ENCODE results near the gene ERBB4. TPM values are rescaled to one million over a fixed set of nuclear protein-coding genes. Genes with fewer than 3 reads are reported as not detected.

Gene ERBB4
- total RNA-seq, 1 experiment from 2014 or later: 0.04 TPM

- H3K4ac ChIP-seq (ENCODE audit: low read depth, low read length): no peak overlapping the region
- no peak overlapping the region for H2AFZ ChIP-seq (ENCODE audit: low read length)
- no peak overlapping the region for H3K56ac ChIP-seq (ENCODE audit: insufficient read length, low read depth, low read length)
- H3K23ac ChIP-seq (ENCODE audit: insufficient read length, low read depth, low read length): no peak overlapping the region
- WGBS (ENCODE audit: extremely low coverage, insufficient read length, low lambda C conversion rate): no CpG with 5 or more reads among the region's 2 CpGs
- no peak overlapping the region for H2BK120ac ChIP-seq (ENCODE audit: low read depth, low read length, poor library complexity, severe bottlenecking)
- no peaks in the 10 kb centered on the region for H3K27me3 ChIP-seq (ENCODE audit: insufficient read depth, low read length)
- no peak overlapping the region for H4K91ac ChIP-seq (ENCODE audit: insufficient read length, low read depth, low read length)
- H3K9ac ChIP-seq (ENCODE audit: extremely low read depth, insufficient read length, low read length): no peak overlapping the region
- H3K27ac Mint-ChIP-seq: no peak overlapping the region
- H3K9me3 ChIP-seq (ENCODE audit: control insufficient read depth, low read depth, low read length): no peaks in the 10 kb centered on the region
- no peak overlapping the region for H2BK20ac ChIP-seq (ENCODE audit: low read depth, low read length, poor library complexity, severe bottlenecking)
- H2AK5ac ChIP-seq (ENCODE audit: insufficient read length, low read length): no peak overlapping the region
- no peaks in the 10 kb centered on the region for H3K9me3 Mint-ChIP-seq
- H3T11ph ChIP-seq (ENCODE audit: low read length): no peak overlapping the region
- no peaks in the 10 kb centered on the region for H3K23me2 ChIP-seq (ENCODE audit: insufficient read length, low read depth, low read length, poor library complexity, severe bottlenecking)
- no peak overlapping the region for H3K4me2 ChIP-seq (ENCODE audit: insufficient read depth, insufficient read length, low read length)
- H4K8ac ChIP-seq (replicated peaks; ENCODE audit: insufficient read length, low read depth, low read length): no peak overlapping the region
- no peaks in the 10 kb centered on the region for H3K27me3 Mint-ChIP-seq (ENCODE audit: low read depth)
- DNase-seq: no peak
- H3K4me3 Mint-ChIP-seq: no peak overlapping the region
- H3K36me3 Mint-ChIP-seq (ENCODE audit: insufficient read depth in 1 of 3, low read depth in 3 of 3): no peaks in the 10 kb centered on the region
- no peaks in the 10 kb centered on the region for H3K79me2 ChIP-seq (ENCODE audit: insufficient read depth, low read length)
- no peak overlapping the region for H2BK5ac ChIP-seq (ENCODE audit: insufficient read length, low read length)
- no peak overlapping the region for H3K27ac ChIP-seq (ENCODE audit: insufficient read length, low read depth, low read length)
- no peak overlapping the region for H2BK12ac ChIP-seq (ENCODE audit: insufficient read length, low read depth, low read length)
- H2BK15ac ChIP-seq (ENCODE audit: low read depth, low read length): no peak overlapping the region
- peaks cover 0 to 3% of the 10 kb centered on the region in 2 experiments; a peak in 1 of 4 replicates for H3K4me1 Mint-ChIP-seq
- H3K4me1 ChIP-seq (ENCODE audit: insufficient read depth, low read length): no peaks in the 10 kb centered on the region
- H3K79me1 ChIP-seq (ENCODE audit: insufficient read depth, low read depth, low read length, poor library complexity, severe bottlenecking): no peaks in the 10 kb centered on the region
- no peak overlapping the region for H3K18ac ChIP-seq (ENCODE audit: insufficient read length, low read depth, low read length)
- no peak overlapping the region for H4K5ac ChIP-seq (ENCODE audit: insufficient read length, low read depth, low read length)
- TF ChIP-seq, protein P1, sequence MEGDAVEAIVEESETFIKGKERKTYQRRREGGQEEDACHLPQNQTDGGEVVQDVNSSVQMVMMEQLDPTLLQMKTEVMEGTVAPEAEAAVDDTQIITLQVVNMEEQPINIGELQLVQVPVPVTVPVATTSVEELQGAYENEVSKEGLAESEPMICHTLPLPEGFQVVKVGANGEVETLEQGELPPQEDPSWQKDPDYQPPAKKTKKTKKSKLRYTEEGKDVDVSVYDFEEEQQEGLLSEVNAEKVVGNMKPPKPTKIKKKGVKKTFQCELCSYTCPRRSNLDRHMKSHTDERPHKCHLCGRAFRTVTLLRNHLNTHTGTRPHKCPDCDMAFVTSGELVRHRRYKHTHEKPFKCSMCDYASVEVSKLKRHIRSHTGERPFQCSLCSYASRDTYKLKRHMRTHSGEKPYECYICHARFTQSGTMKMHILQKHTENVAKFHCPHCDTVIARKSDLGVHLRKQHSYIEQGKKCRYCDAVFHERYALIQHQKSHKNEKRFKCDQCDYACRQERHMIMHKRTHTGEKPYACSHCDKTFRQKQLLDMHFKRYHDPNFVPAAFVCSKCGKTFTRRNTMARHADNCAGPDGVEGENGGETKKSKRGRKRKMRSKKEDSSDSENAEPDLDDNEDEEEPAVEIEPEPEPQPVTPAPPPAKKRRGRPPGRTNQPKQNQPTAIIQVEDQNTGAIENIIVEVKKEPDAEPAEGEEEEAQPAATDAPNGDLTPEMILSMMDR (conservative IDR thresholded peaks at IDR 0.05): no peak
- H3K14ac ChIP-seq (ENCODE audit: insufficient read depth, low read length): no peak overlapping the region
- no peaks in the 10 kb centered on the region for H4K20me1 ChIP-seq (ENCODE audit: control insufficient read depth, insufficient read depth, insufficient read length)
Measured at GRCh38 chr2:211397764-211398163, 1140.8 kb downstream of the ERBB4 start.

Data from H9 (cell line).